Activated CD8-positive, alpha-beta memory T cell treated with anti-CD3 and anti-CD28 coated beads, Interleukin-2, amount 10 ng/mL, durations not matched to agents 7 days and 5 days (primary cell): ENCODE data around the gene ULK3. TPM values are rescaled to one million over a fixed set of nuclear protein-coding genes. Genes with fewer than 3 reads are reported as not detected.

Experiments used
- ATAC-seq: fragments of 150-1000 bp; cut with Tn5 transposase; one replicate; pipeline ENCODE4 v1.10.0; 2021; ENCODE audit warnings: moderate library complexity
- CTCF ChIA-PET: fragments of 350-600 bp; sonication (Branson Sonifier 250); formaldehyde crosslinking; loops from one replicate; lab custom pipeline; 2021; ENCODE audit warnings: antibody characterized with exemption; lab: Charles Lee
- DNase-seq: peaks from one replicate; pipeline ENCODE4 v3.0.0-alpha.2; 2020
- H3K27ac Mint-ChIP-seq: one replicate; pipeline ENCODE4 v1.8.0; 2021; ENCODE audit warnings: mild to moderate bottlenecking, mixed read lengths
- H3K27me3 Mint-ChIP-seq: one replicate; pipeline ENCODE4 v1.8.0; 2021; ENCODE audit warnings: mixed read lengths
- H3K36me3 Mint-ChIP-seq: one replicate; pipeline ENCODE4 v1.8.0; 2021; ENCODE audit warnings: mild to moderate bottlenecking, mixed read lengths
- H3K4me1 Mint-ChIP-seq: one replicate; pipeline ENCODE4 v1.8.0; 2021; ENCODE audit warnings: mixed read lengths
- H3K4me3 Mint-ChIP-seq: one replicate; pipeline ENCODE4 v1.8.0; 2021; ENCODE audit warnings: mild to moderate bottlenecking, moderate library complexity, mixed read lengths
- H3K9me3 Mint-ChIP-seq: one replicate; pipeline ENCODE4 v1.8.0; 2022; ENCODE audit warnings: low read depth, mixed read lengths
- total RNA-seq, 2 experiments: library from RNA; stranded (reverse); gene quantifications; one replicate each; pipeline ENCODE4 v1.2.3, GENCODE V29; 2021

Gene ULK3
- total RNA-seq, 2 experiments from 2014 or later, result 48.5 to 58.6 TPM

- CTCF ChIA-PET, result interaction anchor here (0.9 to 3.9 kb wide), 22 partner anchors 9 to 198 kb away, joined by 3 to 19 read pairs (median 4); partner anchors contain the start of genes FAM219B and MPI
- ATAC-seq (no peak), DNase-seq (no peak)
- H3K27ac Mint-ChIP-seq, result peak overlapping the region; percentile 93
- H3K36me3 Mint-ChIP-seq, result peaks cover 29% of the 10 kb centered on the region
- H3K27me3 Mint-ChIP-seq, result no peaks in the 10 kb centered on the region
- peaks cover 47% of the 10 kb centered on the region for H3K4me1 Mint-ChIP-seq
- no peaks in the 10 kb centered on the region for H3K9me3 Mint-ChIP-seq
- peak overlapping the region; percentile 44 for H3K4me3 Mint-ChIP-seq
Measured at GRCh38 chr15:74844319-74845207, 1.6 kb upstream of the ULK3 start.

GRCh38 chr15:74843891-74844299 lies 939 bp upstream of the ULK3 start:
- H3K27me3 Mint-ChIP-seq, result no peaks in the 10 kb centered on the region
- peaks cover 27% of the 10 kb centered on the region for H3K36me3 Mint-ChIP-seq
- peaks cover 47% of the 10 kb centered on the region for H3K4me1 Mint-ChIP-seq
- DNase-seq (no peak), ATAC-seq (no peak)
- H3K27ac Mint-ChIP-seq, result peak overlapping the region; percentile 93
- CTCF ChIA-PET, result interaction anchor here (0.7 to 3.9 kb wide), 18 partner anchors 8 to 199 kb away, joined by 3 to 19 read pairs (median 6); no protein-coding TSS in a partner anchor
- no peaks in the 10 kb centered on the region for H3K9me3 Mint-ChIP-seq
- H3K4me3 Mint-ChIP-seq, result peak overlapping the region; percentile 87

GRCh38 chr15:74843445-74843828 lies 481 bp upstream of the ULK3 start:
- Mint-ChIP-seq H3K9me3 (no peaks in the 10 kb centered on the region), H3K27ac (peak overlapping the region; percentile 93), H3K4me3 (peak overlapping the region; percentile 87), H3K36me3 (peaks cover 23% of the 10 kb centered on the region), H3K4me1 (peaks cover 47% of the 10 kb centered on the region), H3K27me3 (no peaks in the 10 kb centered on the region)
- ATAC-seq, result no peak
- no peak for DNase-seq
- CTCF ChIA-PET, result interaction anchor here (0.7 to 3.9 kb wide), 11 partner anchors 11 to 74 kb away, joined by 3 to 17 read pairs (median 6); no protein-coding TSS in a partner anchor

GRCh38 chr15:74841891-74842373 lies 1.0 kb downstream of the ULK3 start:
- peaks cover 12% of the 10 kb centered on the region for H3K36me3 Mint-ChIP-seq
- no peaks in the 10 kb centered on the region for H3K27me3 Mint-ChIP-seq
- peak overlapping the region; percentile 87 for H3K4me3 Mint-ChIP-seq
- no peak for ATAC-seq
- peak overlapping the region; percentile 82 for H3K27ac Mint-ChIP-seq
- peaks cover 47% of the 10 kb centered on the region for H3K4me1 Mint-ChIP-seq
- H3K9me3 Mint-ChIP-seq, result no peaks in the 10 kb centered on the region
- CTCF ChIA-PET, result interaction anchor here (1.0 to 3.9 kb wide), 11 partner anchors 10 to 206 kb away, joined by 4 to 17 read pairs (median 8); no protein-coding TSS in a partner anchor
- DNase-seq, result no peak

GRCh38 chr15:74840851-74841775 lies 1.8 kb downstream of the ULK3 start:
- CTCF ChIA-PET, result interaction anchor here (1.0 to 4.0 kb wide), 9 partner anchors 29 to 205 kb away, joined by 4 to 25 read pairs (median 8); no protein-coding TSS in a partner anchor
- DNase-seq, result no peak
- peak overlapping the region; percentile 87 for H3K4me3 Mint-ChIP-seq
- H3K9me3 Mint-ChIP-seq, result no peaks in the 10 kb centered on the region
- H3K36me3 Mint-ChIP-seq, result peaks cover 9% of the 10 kb centered on the region
- no peaks in the 10 kb centered on the region for H3K27me3 Mint-ChIP-seq
- no peak for ATAC-seq
- H3K27ac Mint-ChIP-seq, result no peak overlapping the region
- peaks cover 43% of the 10 kb centered on the region for H3K4me1 Mint-ChIP-seq

- ATAC-seq, result no peak
- CTCF ChIA-PET, result interaction anchor here (0.8 to 4.0 kb wide), 4 partner anchors 62 to 111 kb away, joined by 3 to 25 read pairs (median 5); no protein-coding TSS in a partner anchor
- peaks cover 4% of the 10 kb centered on the region for H3K36me3 Mint-ChIP-seq
- H3K4me3 Mint-ChIP-seq, result no peak overlapping the region
- DNase-seq, result no peak
- no peak overlapping the region for H3K27ac Mint-ChIP-seq
- no peaks in the 10 kb centered on the region for H3K9me3 Mint-ChIP-seq
- H3K27me3 Mint-ChIP-seq, result no peaks in the 10 kb centered on the region
- peaks cover 30% of the 10 kb centered on the region for H3K4me1 Mint-ChIP-seq
Measured at GRCh38 chr15:74839526-74840395, 3.2 kb downstream of the ULK3 start.

- CTCF ChIA-PET, result interaction anchor here (0.8 to 4.0 kb wide), 4 partner anchors 33 to 112 kb away, joined by 3 to 25 read pairs (median 3); no protein-coding TSS in a partner anchor
- H3K27me3 Mint-ChIP-seq, result no peaks in the 10 kb centered on the region
- no peak for DNase-seq
- peaks cover 22% of the 10 kb centered on the region for H3K4me1 Mint-ChIP-seq
- no peak for ATAC-seq
- no peak overlapping the region for H3K27ac Mint-ChIP-seq
- H3K4me3 Mint-ChIP-seq, result no peak overlapping the region
- H3K9me3 Mint-ChIP-seq, result no peaks in the 10 kb centered on the region
- peaks cover 2% of the 10 kb centered on the region for H3K36me3 Mint-ChIP-seq
Measured at GRCh38 chr15:74838746-74839525, 4.0 kb downstream of the ULK3 start.

GRCh38 chr15:74838137-74838516 lies 4.8 kb downstream of the ULK3 start:
- DNase-seq (no peak), ATAC-seq (no peak)
- CTCF ChIA-PET, result interaction anchor here (0.8 to 4.0 kb wide), 3 partner anchors 33 to 68 kb away, joined by 3 to 25 read pairs (median 3); no protein-coding TSS in a partner anchor
- peaks cover 2% of the 10 kb centered on the region for H3K36me3 Mint-ChIP-seq
- H3K9me3 Mint-ChIP-seq, result no peaks in the 10 kb centered on the region
- no peaks in the 10 kb centered on the region for H3K27me3 Mint-ChIP-seq
- H3K27ac Mint-ChIP-seq, result no peak overlapping the region
- H3K4me1 Mint-ChIP-seq, result peaks cover 17% of the 10 kb centered on the region
- no peak overlapping the region for H3K4me3 Mint-ChIP-seq

GRCh38 chr15:74837482-74838136 lies 5.3 kb downstream of the ULK3 start:
- Mint-ChIP-seq H3K27me3 (no peaks in the 10 kb centered on the region), H3K9me3 (no peaks in the 10 kb centered on the region), H3K36me3 (peaks cover 2% of the 10 kb centered on the region), H3K4me3 (no peak overlapping the region), H3K27ac (no peak overlapping the region), H3K4me1 (peaks cover 16% of the 10 kb centered on the region)
- DNase-seq, result no peak
- no peak for ATAC-seq
- CTCF ChIA-PET, result interaction anchor here (0.8 to 4.0 kb wide), 2 partner anchors 32 to 68 kb away, joined by 3 to 25 read pairs; no protein-coding TSS in a partner anchor

GRCh38 chr15:74836846-74837245 lies 6.1 kb downstream of the ULK3 start:
- Mint-ChIP-seq H3K9me3 (no peaks in the 10 kb centered on the region), H3K4me1 (peaks cover 10% of the 10 kb centered on the region), H3K36me3 (no peaks in the 10 kb centered on the region), H3K4me3 (no peak overlapping the region), H3K27me3 (no peaks in the 10 kb centered on the region), H3K27ac (no peak overlapping the region)
- CTCF ChIA-PET, result interaction anchor here (1.4 to 2.1 kb wide), 6 partner anchors 10 to 67 kb away, joined by 4 to 34 read pairs (median 8); partner anchors contain the start of gene CPLX3
- no peak for ATAC-seq
- no peak for DNase-seq

- DNase-seq (peak; percentile 59), ATAC-seq (peak; percentile 62)
- no peaks in the 10 kb centered on the region for H3K36me3 Mint-ChIP-seq
- no peaks in the 10 kb centered on the region for H3K27me3 Mint-ChIP-seq
- CTCF ChIA-PET, result interaction anchor here (0.7 to 2.1 kb wide), 14 partner anchors 9 to 66 kb away, joined by 3 to 34 read pairs (median 5); partner anchors contain the start of genes CPLX3 and CSK
- H3K4me1 Mint-ChIP-seq, result peaks cover 2% of the 10 kb centered on the region
- no peak overlapping the region for H3K4me3 Mint-ChIP-seq
- no peak overlapping the region for H3K27ac Mint-ChIP-seq
- no peaks in the 10 kb centered on the region for H3K9me3 Mint-ChIP-seq
Measured at GRCh38 chr15:74835312-74835823, 7.6 kb downstream of the ULK3 start.
